IPS-18a (cell line): ENCODE data around the gene TRAF7.

Experiments used
- H3K27ac ChIP-seq: one replicate; pipeline ENCODE4 v1.5.1; 2013; ENCODE audit warnings: low read length
- H3K27me3 ChIP-seq: one replicate; pipeline ENCODE4 v1.6.1; 2013; ENCODE audit warnings: mild to moderate bottlenecking, low read length; ENCODE audit not compliant: control insufficient read depth, insufficient read depth
- H3K36me3 ChIP-seq: one replicate; pipeline ENCODE4 v1.6.1; 2013; ENCODE audit warnings: low read depth, low read length; ENCODE audit not compliant: control insufficient read depth
- H3K4me1 ChIP-seq: one replicate; pipeline ENCODE4 v1.6.1; 2013; ENCODE audit warnings: low read depth, low read length; ENCODE audit not compliant: control insufficient read depth
- H3K4me3 ChIP-seq: one replicate; pipeline ENCODE4 v1.5.1; 2013; ENCODE audit warnings: low read length
- H3K9ac ChIP-seq: one replicate; pipeline ENCODE4 v1.6.1; 2013; ENCODE audit warnings: mild to moderate bottlenecking, low read length, moderate library complexity
- H3K9me3 ChIP-seq: one replicate; pipeline ENCODE4 v1.6.1; 2013; ENCODE audit warnings: low read depth, low read length; ENCODE audit not compliant: control insufficient read depth

The TRAF7 gene

GRCh38 chr16:2151188-2152091, 4.1 kb upstream of the TRAF7 start:
- H3K9me3 ChIP-seq: no peaks in the 10 kb centered on the region
- no peaks in the 10 kb centered on the region for H3K27me3 ChIP-seq
- peaks cover 28% of the 10 kb centered on the region for H3K4me1 ChIP-seq
- peak overlapping the region; percentile 14 for H3K4me3 ChIP-seq
- peak overlapping the region; percentile 18 for H3K9ac ChIP-seq
- H3K36me3 ChIP-seq: peaks cover 20% of the 10 kb centered on the region
- no peak overlapping the region for H3K27ac ChIP-seq

- peaks cover 34% of the 10 kb centered on the region for H3K4me1 ChIP-seq
- peak overlapping the region; percentile 91 for H3K4me3 ChIP-seq
- H3K9me3 ChIP-seq: no peaks in the 10 kb centered on the region
- no peaks in the 10 kb centered on the region for H3K27me3 ChIP-seq
- no peak overlapping the region for H3K27ac ChIP-seq
- peaks cover 20% of the 10 kb centered on the region for H3K36me3 ChIP-seq
- H3K9ac ChIP-seq: peak overlapping the region; percentile 95
Observed at GRCh38 chr16:2152695-2153506, 2.7 kb upstream of the TRAF7 start.

- no peaks in the 10 kb centered on the region for H3K9me3 ChIP-seq
Observed at GRCh38 chr16:2154533-2155090, 970 bp upstream of the TRAF7 start.

GRCh38 chr16:2155977-2156848, 631 bp downstream of the TRAF7 start:
- Histone ChIP-seq H3K9ac (peak overlapping the region; percentile 88), H3K27me3 (no peaks in the 10 kb centered on the region), H3K36me3 (peaks cover 20% of the 10 kb centered on the region), H3K27ac (peak overlapping the region; percentile 9), H3K4me3 (peak overlapping the region; percentile 98), H3K4me1 (peaks cover 19% of the 10 kb centered on the region), H3K9me3 (no peaks in the 10 kb centered on the region)

More at GRCh38 chr16:2154533-2155090, 970 bp upstream of the TRAF7 start:
- H3K4me3 ChIP-seq: peak overlapping the region; percentile 91
- peaks cover 20% of the 10 kb centered on the region for H3K36me3 ChIP-seq
- peak overlapping the region; percentile 95 for H3K9ac ChIP-seq
- H3K4me1 ChIP-seq: peaks cover 29% of the 10 kb centered on the region
- no peaks in the 10 kb centered on the region for H3K27me3 ChIP-seq
- peak overlapping the region; percentile 83 for H3K27ac ChIP-seq

- H3K9ac ChIP-seq: no peak overlapping the region
- H3K4me3 ChIP-seq: peak overlapping the region; percentile 98
- peaks cover 18% of the 10 kb centered on the region for H3K36me3 ChIP-seq
- H3K9me3 ChIP-seq: no peaks in the 10 kb centered on the region
- no peak overlapping the region for H3K27ac ChIP-seq
- no peaks in the 10 kb centered on the region for H3K27me3 ChIP-seq
- H3K4me1 ChIP-seq: peaks cover 13% of the 10 kb centered on the region
Observed at GRCh38 chr16:2156849-2157224, 1.3 kb downstream of the TRAF7 start.

GRCh38 chr16:2157480-2158261, 2.1 kb downstream of the TRAF7 start:
- H3K27me3 ChIP-seq: no peaks in the 10 kb centered on the region
- peaks cover 17% of the 10 kb centered on the region for H3K36me3 ChIP-seq
- no peak overlapping the region for H3K4me3 ChIP-seq
- H3K9me3 ChIP-seq: no peaks in the 10 kb centered on the region
- H3K9ac ChIP-seq: no peak overlapping the region
- peaks cover 12% of the 10 kb centered on the region for H3K4me1 ChIP-seq
- no peak overlapping the region for H3K27ac ChIP-seq

GRCh38 chr16:2158262-2158638, 2.7 kb downstream of the TRAF7 start:
- Histone ChIP-seq H3K9me3 (no peaks in the 10 kb centered on the region), H3K4me3 (no peak overlapping the region), H3K36me3 (peaks cover 12% of the 10 kb centered on the region), H3K27me3 (no peaks in the 10 kb centered on the region), H3K9ac (no peak overlapping the region), H3K4me1 (peaks cover 6% of the 10 kb centered on the region), H3K27ac (no peak overlapping the region)

- no peak overlapping the region for H3K4me3 ChIP-seq
Observed at GRCh38 chr16:2159175-2159838, 3.7 kb downstream of the TRAF7 start.

GRCh38 chr16:2160915-2161551, 5.5 kb downstream of the TRAF7 start:
- H3K36me3 ChIP-seq: peaks cover 3% of the 10 kb centered on the region
- no peaks in the 10 kb centered on the region for H3K9me3 ChIP-seq
- no peaks in the 10 kb centered on the region for H3K27me3 ChIP-seq
- no peak overlapping the region for H3K9ac ChIP-seq
- peaks cover 6% of the 10 kb centered on the region for H3K4me1 ChIP-seq
- no peak overlapping the region for H3K27ac ChIP-seq
- no peak overlapping the region for H3K4me3 ChIP-seq

More at GRCh38 chr16:2159175-2159838, 3.7 kb downstream of the TRAF7 start:
- peaks cover 3% of the 10 kb centered on the region for H3K36me3 ChIP-seq
- H3K27ac ChIP-seq: no peak overlapping the region
- H3K27me3 ChIP-seq: no peaks in the 10 kb centered on the region
- no peaks in the 10 kb centered on the region for H3K9me3 ChIP-seq
- H3K9ac ChIP-seq: no peak overlapping the region
- peaks cover 6% of the 10 kb centered on the region for H3K4me1 ChIP-seq

- Histone ChIP-seq H3K9me3 (no peaks in the 10 kb centered on the region), H3K36me3 (peaks cover 11% of the 10 kb centered on the region), H3K9ac (no peak overlapping the region), H3K4me3 (no peak overlapping the region), H3K27me3 (no peaks in the 10 kb centered on the region), H3K4me1 (peaks cover 2% of the 10 kb centered on the region), H3K27ac (no peak overlapping the region)
Observed at GRCh38 chr16:2161911-2162310, 6.3 kb downstream of the TRAF7 start.
